K562 (cell line): ENCODE results near the gene GPHA2. TPM values are rescaled to one million over a fixed set of nuclear protein-coding genes. Genes with fewer than 3 reads are reported as not detected.
A peak's percentile ranks its signal among the peaks of the same experiment; 100 is the strongest.

Experiments used
- BACH1 ChIP-seq: fragments of 200-800 bp; sonication (Bioruptor generic); IDR thresholded peaks from 2 replicates; pipeline ENCODE4 v1.6.1; 2016; ENCODE audit warnings: missing genetic modification characterization, missing compliant biosample characterization
- BMI1 ChIP-seq: fragments of 150-350 bp; IDR thresholded peaks from 2 replicates; pipeline ENCODE4 v1.6.1; 2014; ENCODE audit warnings: low read length
- CAMTA2 ChIP-seq: fragments of 250-450 bp; sonication (Bioruptor Pico); conservative IDR thresholded peaks from 2 replicates; pipeline ENCODE4 v1.5.1; 2022
- CCAR2 ChIP-seq: fragments of 200-400 bp; formaldehyde crosslinking; IDR thresholded peaks from 2 replicates; pipeline ENCODE4 v1.6.1; 2017; ENCODE audit warnings: mild to moderate bottlenecking, low read depth, low read length
- EZH2 ChIP-seq: IDR thresholded peaks from 2 replicates; pipeline ENCODE4 v1.6.1; 2012; ENCODE audit warnings: low read depth, mild to moderate bottlenecking, inconsistent platforms, low read length, borderline replicate concordance
- IFI16 ChIP-seq: fragments of 250-450 bp; sonication (Bioruptor Pico); IDR thresholded peaks from 2 replicates; pipeline ENCODE4 v2.1.2; 2022; ENCODE audit warnings: mild to moderate bottlenecking, inconsistent platforms
- KAT2B ChIP-seq: IDR thresholded peaks from one replicate; pipeline ENCODE4 v1.6.1; 2012; ENCODE audit warnings: low read depth, mild to moderate bottlenecking, control low read depth, inconsistent platforms, low read length, moderate library complexity
- MCM5 ChIP-seq: fragments of 450-650 bp; IDR thresholded peaks from 2 replicates; pipeline ENCODE4 v1.6.1; 2016; ENCODE audit warnings: low read depth
- SAFB2 ChIP-seq: fragments of 200-400 bp; formaldehyde crosslinking; IDR thresholded peaks from 2 replicates; pipeline ENCODE4 v1.6.1; 2018; ENCODE audit warnings: borderline replicate concordance, low read length, low read depth, moderate library complexity; ENCODE audit not compliant: severe bottlenecking
- polyA plus RNA-seq, 8 experiments: library from polyadenylated mRNA; depleted of rRNA in 4 of 8; stranded (reverse) in 5 of 8; unstranded in 3 of 8; fragments of >200 nt; fragmentation: Nextera tagmentation in 2 of 8; fragmentation: Illumina TruSeq in 1 of 8; extraction: Ambion mirVana in 2 of 8; extraction: Trizol in 1 of 8; gene quantifications; 2 replicates each; pipeline versions ENCODE4 v1.2.1 to v1.2.3, GENCODE V29; 2011 to 2014; ENCODE audit warnings: inconsistent platforms in 1 of 8, missing spikeins in 1 of 8
- total RNA-seq, 7 experiments: library from RNA; depleted of rRNA in 6 of 7; stranded (reverse); fragments of >200 nt in 6 of 7; fragmentation: Illumina TruSeq in 2 of 7; extraction: Trizol in 2 of 7; gene quantifications; 2 replicates each; pipeline versions ENCODE4 v1.2.1 to v1.2.3, GENCODE V29; 2011 to 2021; ENCODE audit warnings: low replicate concordance in 1 of 7
- TF ChIP-seq, protein P1 (sequence below): fragments of 250-450 bp; sonication (Bioruptor Pico); IDR thresholded peaks from 2 replicates; pipeline ENCODE4 v1.5.0; 2021; ENCODE audit warnings: mild to moderate bottlenecking, borderline replicate concordance
- TF ChIP-seq, protein P2 (sequence below): fragments of 450-650 bp; conservative IDR thresholded peaks from 2 replicates; pipeline ENCODE4 v1.6.1; 2016; ENCODE audit warnings: missing genetic modification characterization, low read depth, mild to moderate bottlenecking, control low read depth, missing compliant biosample characterization
- TF ChIP-seq, protein P3 (sequence below): fragments of 450-650 bp; IDR thresholded peaks from 2 replicates; pipeline ENCODE4 v1.6.1; 2018; ENCODE audit warnings: mild to moderate bottlenecking, low read depth; ENCODE audit not compliant: partially characterized antibody
- TF ChIP-seq, protein P4 (sequence below): fragments of 450-650 bp; formaldehyde crosslinking; IDR thresholded peaks from 2 replicates; pipeline ENCODE4 v1.4.0; 2020; ENCODE audit warnings: mild to moderate bottlenecking, moderate library complexity
- TF ChIP-seq, protein P5 (sequence below): sonication (generic); formaldehyde crosslinking; IDR thresholded peaks from 2 replicates; pipeline ENCODE4 v1.8.1; 2023; ENCODE audit warnings: missing genetic modification reagents, mild to moderate bottlenecking, borderline replicate concordance

Gene GPHA2
- total and polyA plus RNA-seq, 9 of the 15 experiments (the other 6 are each of a cell fraction or from before 2014, with no cell fraction given), result 0.17 to 0.22 TPM; not detected in 7

DNA sequence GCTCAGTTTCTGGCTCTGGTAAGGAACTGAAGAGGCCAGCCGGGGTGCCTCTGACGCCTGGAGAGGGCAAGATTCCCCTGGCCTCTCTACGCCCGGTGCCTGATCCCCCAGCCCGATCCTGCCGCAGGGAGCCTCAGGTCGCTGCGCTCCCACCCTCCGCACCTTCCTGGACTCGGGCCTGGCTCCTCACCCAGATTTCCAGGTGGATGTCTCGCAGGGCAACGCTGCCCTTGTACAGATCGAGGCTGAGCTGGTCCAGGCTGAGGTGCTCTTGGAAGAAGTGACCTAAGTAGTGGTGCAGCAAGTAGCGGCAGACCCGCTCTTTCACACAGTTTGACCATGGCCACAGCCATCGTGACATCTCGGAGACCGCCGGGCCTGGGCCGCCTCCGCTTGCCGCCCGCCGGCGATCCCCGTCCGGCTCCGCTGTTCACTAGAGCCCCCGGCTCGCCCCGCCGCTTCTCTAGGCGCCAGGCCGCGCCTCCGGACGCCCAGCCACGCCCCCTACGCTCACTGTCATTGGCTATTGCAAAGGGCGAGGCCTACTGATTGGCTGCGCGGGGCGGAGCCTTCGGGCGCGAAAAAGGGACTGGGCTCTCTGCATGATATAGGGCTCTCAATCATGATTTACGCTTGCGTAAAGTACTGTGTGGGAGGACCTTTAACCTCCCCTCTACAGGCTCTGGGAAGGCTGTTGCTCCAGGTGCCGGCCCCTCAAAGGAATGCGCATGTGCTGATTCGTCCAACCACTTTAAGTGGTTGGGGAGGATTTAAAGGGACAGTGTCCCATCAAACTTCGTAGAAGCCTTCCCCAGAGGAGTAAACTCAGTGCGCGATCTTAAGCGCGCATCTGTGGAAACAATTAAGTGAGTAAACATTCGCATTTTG is 18.7 kb downstream of the GPHA2 start, which contains the start of gene ATG2A (continued):
- peak; percentile 14 for TF ChIP-seq KAT2B
- TF ChIP-seq, protein P1, sequence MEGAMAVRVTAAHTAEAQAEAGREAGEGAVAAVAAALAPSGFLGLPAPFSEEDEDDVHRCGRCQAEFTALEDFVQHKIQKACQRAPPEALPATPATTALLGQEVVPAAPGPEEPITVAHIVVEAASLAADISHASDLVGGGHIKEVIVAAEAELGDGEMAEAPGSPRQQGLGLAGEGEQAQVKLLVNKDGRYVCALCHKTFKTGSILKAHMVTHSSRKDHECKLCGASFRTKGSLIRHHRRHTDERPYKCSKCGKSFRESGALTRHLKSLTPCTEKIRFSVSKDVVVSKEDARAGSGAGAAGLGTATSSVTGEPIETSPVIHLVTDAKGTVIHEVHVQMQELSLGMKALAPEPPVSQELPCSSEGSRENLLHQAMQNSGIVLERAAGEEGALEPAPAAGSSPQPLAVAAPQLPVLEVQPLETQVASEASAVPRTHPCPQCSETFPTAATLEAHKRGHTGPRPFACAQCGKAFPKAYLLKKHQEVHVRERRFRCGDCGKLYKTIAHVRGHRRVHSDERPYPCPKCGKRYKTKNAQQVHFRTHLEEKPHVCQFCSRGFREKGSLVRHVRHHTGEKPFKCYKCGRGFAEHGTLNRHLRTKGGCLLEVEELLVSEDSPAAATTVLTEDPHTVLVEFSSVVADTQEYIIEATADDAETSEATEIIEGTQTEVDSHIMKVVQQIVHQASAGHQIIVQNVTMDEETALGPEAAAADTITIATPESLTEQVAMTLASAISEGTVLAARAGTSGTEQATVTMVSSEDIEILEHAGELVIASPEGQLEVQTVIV, result no peak
- TF ChIP-seq IFI16 (CRISPR knock-in tag), result no peak
- no peak for TF ChIP-seq CCAR2
- TF ChIP-seq, protein P2, sequence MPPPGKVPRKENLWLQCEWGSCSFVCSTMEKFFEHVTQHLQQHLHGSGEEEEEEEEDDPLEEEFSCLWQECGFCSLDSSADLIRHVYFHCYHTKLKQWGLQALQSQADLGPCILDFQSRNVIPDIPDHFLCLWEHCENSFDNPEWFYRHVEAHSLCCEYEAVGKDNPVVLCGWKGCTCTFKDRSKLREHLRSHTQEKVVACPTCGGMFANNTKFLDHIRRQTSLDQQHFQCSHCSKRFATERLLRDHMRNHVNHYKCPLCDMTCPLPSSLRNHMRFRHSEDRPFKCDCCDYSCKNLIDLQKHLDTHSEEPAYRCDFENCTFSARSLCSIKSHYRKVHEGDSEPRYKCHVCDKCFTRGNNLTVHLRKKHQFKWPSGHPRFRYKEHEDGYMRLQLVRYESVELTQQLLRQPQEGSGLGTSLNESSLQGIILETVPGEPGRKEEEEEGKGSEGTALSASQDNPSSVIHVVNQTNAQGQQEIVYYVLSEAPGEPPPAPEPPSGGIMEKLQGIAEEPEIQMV (tag), result no peak
- TF ChIP-seq, protein P3, sequence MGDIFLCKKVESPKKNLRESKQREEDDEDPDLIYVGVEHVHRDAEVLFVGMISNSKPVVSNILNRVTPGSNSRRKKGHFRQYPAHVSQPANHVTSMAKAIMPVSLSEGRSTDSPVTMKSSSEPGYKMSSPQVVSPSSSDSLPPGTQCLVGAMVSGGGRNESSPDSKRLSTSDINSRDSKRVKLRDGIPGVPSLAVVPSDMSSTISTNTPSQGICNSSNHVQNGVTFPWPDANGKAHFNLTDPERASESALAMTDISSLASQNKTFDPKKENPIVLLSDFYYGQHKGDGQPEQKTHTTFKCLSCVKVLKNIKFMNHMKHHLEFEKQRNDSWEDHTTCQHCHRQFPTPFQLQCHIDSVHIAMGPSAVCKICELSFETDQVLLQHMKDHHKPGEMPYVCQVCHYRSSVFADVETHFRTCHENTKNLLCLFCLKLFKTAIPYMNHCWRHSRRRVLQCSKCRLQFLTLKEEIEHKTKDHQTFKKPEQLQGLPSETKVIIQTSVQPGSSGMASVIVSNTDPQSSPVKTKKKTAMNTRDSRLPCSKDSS, result no peak
- no peak for TF ChIP-seq CAMTA2 (CRISPR knock-in tag)
- TF ChIP-seq, protein P4, sequence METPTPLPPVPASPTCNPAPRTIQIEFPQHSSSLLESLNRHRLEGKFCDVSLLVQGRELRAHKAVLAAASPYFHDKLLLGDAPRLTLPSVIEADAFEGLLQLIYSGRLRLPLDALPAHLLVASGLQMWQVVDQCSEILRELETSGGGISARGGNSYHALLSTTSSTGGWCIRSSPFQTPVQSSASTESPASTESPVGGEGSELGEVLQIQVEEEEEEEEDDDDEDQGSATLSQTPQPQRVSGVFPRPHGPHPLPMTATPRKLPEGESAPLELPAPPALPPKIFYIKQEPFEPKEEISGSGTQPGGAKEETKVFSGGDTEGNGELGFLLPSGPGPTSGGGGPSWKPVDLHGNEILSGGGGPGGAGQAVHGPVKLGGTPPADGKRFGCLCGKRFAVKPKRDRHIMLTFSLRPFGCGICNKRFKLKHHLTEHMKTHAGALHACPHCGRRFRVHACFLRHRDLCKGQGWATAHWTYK (CRISPR knock-in tag), result no peak
- no peak for TF ChIP-seq BACH1
- TF ChIP-seq BMI1, result no peak
- TF ChIP-seq SAFB2, result no peak
- no peak for TF ChIP-seq EZH2
- TF ChIP-seq MCM5, result no peak
- TF ChIP-seq, protein P5, sequence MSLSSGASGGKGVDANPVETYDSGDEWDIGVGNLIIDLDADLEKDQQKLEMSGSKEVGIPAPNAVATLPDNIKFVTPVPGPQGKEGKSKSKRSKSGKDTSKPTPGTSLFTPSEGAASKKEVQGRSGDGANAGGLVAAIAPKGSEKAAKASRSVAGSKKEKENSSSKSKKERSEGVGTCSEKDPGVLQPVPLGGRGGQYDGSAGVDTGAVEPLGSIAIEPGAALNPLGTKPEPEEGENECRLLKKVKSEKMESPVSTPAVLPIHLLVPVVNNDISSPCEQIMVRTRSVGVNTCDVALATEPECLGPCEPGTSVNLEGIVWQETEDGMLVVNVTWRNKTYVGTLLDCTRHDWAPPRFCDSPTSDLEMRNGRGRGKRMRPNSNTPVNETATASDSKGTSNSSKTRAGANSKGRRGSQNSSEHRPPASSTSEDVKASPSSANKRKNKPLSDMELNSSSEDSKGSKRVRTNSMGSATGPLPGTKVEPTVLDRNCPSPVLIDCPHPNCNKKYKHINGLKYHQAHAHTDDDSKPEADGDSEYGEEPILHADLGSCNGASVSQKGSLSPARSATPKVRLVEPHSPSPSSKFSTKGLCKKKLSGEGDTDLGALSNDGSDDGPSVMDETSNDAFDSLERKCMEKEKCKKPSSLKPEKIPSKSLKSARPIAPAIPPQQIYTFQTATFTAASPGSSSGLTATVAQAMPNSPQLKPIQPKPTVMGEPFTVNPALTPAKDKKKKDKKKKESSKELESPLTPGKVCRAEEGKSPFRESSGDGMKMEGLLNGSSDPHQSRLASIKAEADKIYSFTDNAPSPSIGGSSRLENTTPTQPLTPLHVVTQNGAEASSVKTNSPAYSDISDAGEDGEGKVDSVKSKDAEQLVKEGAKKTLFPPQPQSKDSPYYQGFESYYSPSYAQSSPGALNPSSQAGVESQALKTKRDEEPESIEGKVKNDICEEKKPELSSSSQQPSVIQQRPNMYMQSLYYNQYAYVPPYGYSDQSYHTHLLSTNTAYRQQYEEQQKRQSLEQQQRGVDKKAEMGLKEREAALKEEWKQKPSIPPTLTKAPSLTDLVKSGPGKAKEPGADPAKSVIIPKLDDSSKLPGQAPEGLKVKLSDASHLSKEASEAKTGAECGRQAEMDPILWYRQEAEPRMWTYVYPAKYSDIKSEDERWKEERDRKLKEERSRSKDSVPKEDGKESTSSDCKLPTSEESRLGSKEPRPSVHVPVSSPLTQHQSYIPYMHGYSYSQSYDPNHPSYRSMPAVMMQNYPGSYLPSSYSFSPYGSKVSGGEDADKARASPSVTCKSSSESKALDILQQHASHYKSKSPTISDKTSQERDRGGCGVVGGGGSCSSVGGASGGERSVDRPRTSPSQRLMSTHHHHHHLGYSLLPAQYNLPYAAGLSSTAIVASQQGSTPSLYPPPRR (CRISPR knock-in tag), result no peak
